Thymus (tissue), 11 donors: Measurements from ENCODE around the gene ERF. TPM values are rescaled to one million over a fixed set of nuclear protein-coding genes. Genes with fewer than 3 reads are reported as not detected.

Source experiments
- DNase-seq, 9 donors: peaks; one replicate each; pipeline ENCODE4 v3.0.0-alpha.2; 2013; ENCODE audit warnings: low spot score in 9 of 9, low read depth in 6 of 9, missing footprints in 1 of 9
- H3K27ac ChIP-seq, 2 donors: one replicate each; pipeline ENCODE4 v1.5.1; 2013; ENCODE audit warnings: control low read depth in 1 of 2, low read depth in 1 of 2, low read length in 1 of 2, mild to moderate bottlenecking in 1 of 2, moderate library complexity in 1 of 2
- H3K27me3 ChIP-seq, 2 donors: one replicate each; pipeline ENCODE4 v1.5.1; 2013; ENCODE audit warnings: low read length in 1 of 2; ENCODE audit not compliant: control insufficient read depth in 2 of 2, insufficient read depth in 1 of 2
- H3K36me3 ChIP-seq, 2 donors: one replicate each; pipeline ENCODE4 v1.5.1; 2013; ENCODE audit warnings: low read length in 1 of 2, mild to moderate bottlenecking in 1 of 2, moderate library complexity in 1 of 2; ENCODE audit not compliant: control insufficient read depth in 2 of 2, insufficient read depth in 2 of 2
- H3K4me1 ChIP-seq, 2 donors: one replicate each; pipeline ENCODE4 v1.5.1; 2013; ENCODE audit warnings: low read length in 2 of 2; ENCODE audit not compliant: control insufficient read depth in 2 of 2, insufficient read depth in 2 of 2
- H3K4me3 ChIP-seq, 2 donors: one replicate each; pipeline ENCODE4 v1.5.1; 2013; ENCODE audit warnings: low read length in 2 of 2, control low read depth in 1 of 2, mild to moderate bottlenecking in 1 of 2
- H3K9me3 ChIP-seq, 2 donors: one replicate each; pipeline ENCODE4 v1.5.1; 2013; ENCODE audit warnings: low read length in 1 of 2, mild to moderate bottlenecking in 1 of 2; ENCODE audit not compliant: control insufficient read depth in 2 of 2, insufficient read depth in 1 of 2
- WGBS: extraction: QIAGEN DNeasy Blood & Tissue Kit; methylation state at CpG from one replicate; pipeline ENCODE4 v1.1.7; 2013; 5-methylcytosine and 5-hydroxymethylcytosine counted together
- polyA plus RNA-seq: library from polyadenylated mRNA; stranded (reverse); fragments of 200-250 nt; gene quantifications from one replicate; pipeline ENCODE4 v1.2.3, GENCODE V29; 2013
- total RNA-seq: library from RNA; stranded (reverse); fragments of 120-200 nt; gene quantifications from one replicate; pipeline ENCODE4 v1.2.4, GENCODE V29; 2013
- donor health status: healthy.

The ERF gene
- total and polyA plus RNA-seq, 2 donors: 12.1 to 53.7 TPM

GRCh38 chr19:42279902-42280814 is 25.2 kb upstream of the ERF start:
- peaks cover 3 to 6% of the 10 kb centered on the region in 2 donors for H3K36me3 ChIP-seq
- peak overlapping the region; percentile 87 to 89 for H3K27ac ChIP-seq
- DNase-seq: peak in 8 of 9 donors; percentile 72 to 94 (median 84)
- H3K4me1 ChIP-seq: peaks cover 43 to 61% of the 10 kb centered on the region in 2 donors
- H3K4me3 ChIP-seq: peak overlapping the region; percentile 70 to 78
- no peaks in the 10 kb centered on the region for H3K27me3 ChIP-seq
- WGBS: under 1% methylated on average over 89 of the region's 89 CpGs
- no peaks in the 10 kb centered on the region for H3K9me3 ChIP-seq

GRCh38 chr19:42279155-42279901 is 24.4 kb upstream of the ERF start:
- Histone ChIP-seq H3K27ac (peak overlapping the region; percentile 58 to 89), H3K4me3 (peak overlapping the region; percentile 70 to 78)
- no peak for DNase-seq

GRCh38 chr19:42278452-42279154 is 23.7 kb upstream of the ERF start:
- H3K4me3 ChIP-seq: no peak overlapping the region
- peaks cover 17 to 19% of the 10 kb centered on the region in 2 donors for H3K36me3 ChIP-seq
- no peaks in the 10 kb centered on the region for H3K9me3 ChIP-seq
- no peaks in the 10 kb centered on the region for H3K27me3 ChIP-seq
- peaks cover 39 to 54% of the 10 kb centered on the region in 2 donors for H3K4me1 ChIP-seq
- WGBS: 91% methylated on average over 5 of the region's 5 CpGs
- peak overlapping the region in 1 of 2 donors; percentile 89 for H3K27ac ChIP-seq
- DNase-seq: no peak

More at GRCh38 chr19:42279155-42279901, 24.4 kb upstream of the ERF start:
- no peaks in the 10 kb centered on the region for H3K9me3 ChIP-seq
- peaks cover 39 to 54% of the 10 kb centered on the region in 2 donors for H3K4me1 ChIP-seq
- H3K27me3 ChIP-seq: no peaks in the 10 kb centered on the region
- H3K36me3 ChIP-seq: peaks cover 10 to 11% of the 10 kb centered on the region in 2 donors
- WGBS: 37% methylated on average over 6 of the region's 6 CpGs

- Histone ChIP-seq H3K36me3 (peaks cover 24 to 25% of the 10 kb centered on the region in 2 donors), H3K27me3 (no peaks in the 10 kb centered on the region), H3K4me3 (no peak overlapping the region), H3K9me3 (no peaks in the 10 kb centered on the region), H3K4me1 (peaks cover 35 to 49% of the 10 kb centered on the region in 2 donors), H3K27ac (peak overlapping the region; percentile 11 to 71)
- DNase-seq: no peak
- 91% methylated on average over 10 of the region's 10 CpGs for WGBS
These were observed 23.0 kb upstream of the ERF start for GRCh38 chr19:42277821-42278451.

GRCh38 chr19:42276821-42277220 is 21.9 kb upstream of the ERF start:
- no peak for DNase-seq
- Histone ChIP-seq H3K4me3 (no peak overlapping the region), H3K36me3 (peaks cover 34 to 36% of the 10 kb centered on the region in 2 donors), H3K27me3 (no peaks in the 10 kb centered on the region), H3K9me3 (no peaks in the 10 kb centered on the region), H3K4me1 (peaks cover 25 to 38% of the 10 kb centered on the region in 2 donors), H3K27ac (no peak overlapping the region)
- 97% methylated on average over 4 of the region's 4 CpGs for WGBS

- H3K4me1 ChIP-seq: peaks cover 23 to 37% of the 10 kb centered on the region in 2 donors
- no peaks in the 10 kb centered on the region for H3K27me3 ChIP-seq
- H3K4me3 ChIP-seq: no peak overlapping the region
- 88% methylated on average over 3 of the region's 3 CpGs for WGBS
- H3K9me3 ChIP-seq: no peaks in the 10 kb centered on the region
- no peak for DNase-seq
- no peak overlapping the region for H3K27ac ChIP-seq
- peaks cover 38 to 39% of the 10 kb centered on the region in 2 donors for H3K36me3 ChIP-seq
These were observed 21.4 kb upstream of the ERF start for GRCh38 chr19:42276284-42276683.

- no peaks in the 10 kb centered on the region for H3K9me3 ChIP-seq
- no peak overlapping the region for H3K27ac ChIP-seq
- H3K4me1 ChIP-seq: peaks cover 24 to 37% of the 10 kb centered on the region in 2 donors
- no peak overlapping the region for H3K4me3 ChIP-seq
- WGBS: 94% methylated on average over 3 of the region's 3 CpGs
- H3K36me3 ChIP-seq: peaks cover 38 to 39% of the 10 kb centered on the region in 2 donors
- no peak for DNase-seq
- H3K27me3 ChIP-seq: no peaks in the 10 kb centered on the region
These were observed 20.6 kb upstream of the ERF start for GRCh38 chr19:42275517-42275916.

- no peaks in the 10 kb centered on the region for H3K9me3 ChIP-seq
- DNase-seq: no peak
- H3K27me3 ChIP-seq: no peaks in the 10 kb centered on the region
- WGBS: 93% methylated on average over 7 of the region's 7 CpGs
- no peak overlapping the region for H3K27ac ChIP-seq
- H3K36me3 ChIP-seq: peaks cover 38 to 39% of the 10 kb centered on the region in 2 donors
- no peak overlapping the region for H3K4me3 ChIP-seq
- peaks cover 27 to 40% of the 10 kb centered on the region in 2 donors for H3K4me1 ChIP-seq
These were observed 20.2 kb upstream of the ERF start for GRCh38 chr19:42275103-42275502.
